Anterior cingulate cortex (tissue), 58 donors: Measurements from ENCODE around the gene ZNF2.

Source experiments
- DNase-seq, 58 donors: peaks; one replicate each; lab custom pipeline; 2025; lab: John Stamatoyannopoulos, UW

Gene ZNF2

GRCh38 chr2:95165371-95166064 is at the start of gene ZNF2:
Gene ZNF2, plus strand, starts transcription at chr2:95165809. Its CDS starts 10,418 bp downstream, at chr2:95176227.
- peak; percentile 61 to 99 (median 96) for DNase-seq

DNA sequence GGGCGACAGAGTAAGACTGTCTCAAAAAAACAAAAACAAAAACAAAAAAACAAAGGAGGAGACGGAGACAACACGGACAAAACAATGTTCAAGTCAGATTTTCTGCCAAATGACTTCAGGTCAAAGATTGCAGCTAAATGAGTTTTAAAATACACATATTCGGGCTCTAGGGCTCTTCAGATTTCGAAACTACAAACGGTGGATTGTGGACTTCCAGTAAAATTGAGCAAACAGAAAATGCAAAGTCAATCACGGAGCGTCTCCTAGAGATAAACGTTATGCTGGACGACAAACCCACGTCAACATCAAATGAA is 44.6 kb upstream of the ZNF2 start:
- DNase-seq: no peak

DNA sequence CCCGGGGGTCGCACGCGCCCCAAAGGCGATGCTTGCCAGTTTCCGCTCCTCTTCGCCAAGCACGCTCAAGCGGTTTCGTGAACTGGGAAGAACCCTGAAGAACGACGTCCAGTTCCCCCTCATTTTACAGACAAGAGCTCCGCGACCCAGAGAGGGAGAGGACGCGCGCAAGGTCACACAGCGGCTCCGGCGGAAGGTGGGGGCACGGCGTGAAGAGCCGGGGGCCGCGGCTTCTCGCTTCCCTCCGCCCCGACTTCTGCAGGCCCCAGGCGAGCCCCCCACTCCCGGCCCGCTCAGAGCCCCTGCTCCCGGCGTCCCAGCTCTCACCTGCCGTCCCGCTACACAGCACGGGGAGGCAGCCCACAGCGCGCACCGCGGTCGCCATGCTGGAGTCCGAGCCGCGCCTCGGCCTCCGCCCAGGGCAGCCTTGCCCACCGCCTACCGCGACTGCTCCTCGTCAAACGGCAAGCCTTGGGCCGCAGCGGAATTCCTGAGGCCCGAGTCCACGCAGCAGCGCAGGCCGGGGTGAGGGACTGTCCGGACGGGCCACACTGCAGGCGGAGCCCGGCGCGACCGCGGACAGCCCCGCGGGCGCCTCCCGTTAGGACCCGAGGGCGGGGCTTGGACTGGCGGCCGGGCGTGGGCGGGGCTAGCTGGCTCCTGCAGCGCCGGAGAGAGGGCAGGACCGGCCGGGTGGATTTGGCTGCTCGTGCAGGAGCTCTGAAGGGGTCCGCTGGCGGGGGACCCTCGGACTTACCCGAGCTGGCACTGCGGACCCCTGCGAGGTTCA is 44.0 kb upstream of the ZNF2 start, which contains the start of gene MRPS5:
Gene MRPS5 (minus strand): TSS at position 402 of the 790 bp plus-strand sequence. CDS start 17 bp downstream, at position 385.
- peak; percentile 29 to 89 (median 76) for DNase-seq

- no peak for DNase-seq
Measured at GRCh38 chr2:95122197-95122551, 43.4 kb upstream of the ZNF2 start.

- DNase-seq: no peak
Measured at GRCh38 chr2:95138702-95139101, 26.9 kb upstream of the ZNF2 start.

- DNase-seq: no peak
Measured at GRCh38 chr2:95143838-95144237, 21.8 kb upstream of the ZNF2 start.

DNA sequence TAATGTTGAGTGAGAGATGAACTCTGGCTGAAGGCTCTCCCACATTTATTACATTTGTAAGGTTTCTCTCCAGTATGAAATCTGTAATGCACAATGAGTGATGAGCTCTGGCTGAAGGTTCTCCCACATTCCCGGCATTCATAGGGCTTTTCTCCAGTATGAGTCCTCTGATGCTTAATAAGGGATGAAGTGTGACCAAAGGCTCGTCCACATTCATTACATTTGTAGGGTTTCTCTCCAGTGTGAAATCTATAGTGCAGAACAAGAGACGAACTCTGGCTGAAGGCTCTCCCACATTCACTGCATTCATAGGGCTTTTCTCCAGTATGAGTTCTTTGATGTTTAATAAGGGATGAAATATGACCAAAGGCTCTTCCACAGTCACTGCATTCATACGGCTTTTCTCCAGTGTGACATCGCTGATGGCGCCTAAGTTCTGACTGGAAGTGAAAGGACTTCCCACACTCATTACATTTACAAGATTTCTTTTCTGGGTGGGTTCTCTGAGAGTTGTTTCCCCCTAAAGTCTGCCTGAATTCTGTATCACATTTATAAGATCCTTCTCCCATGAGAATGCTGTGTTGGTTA is 16.1 kb upstream of the ZNF2 start:
- no peak for DNase-seq

GRCh38 chr2:95158441-95158840 is 7.2 kb upstream of the ZNF2 start:
- DNase-seq: no peak

DNA sequence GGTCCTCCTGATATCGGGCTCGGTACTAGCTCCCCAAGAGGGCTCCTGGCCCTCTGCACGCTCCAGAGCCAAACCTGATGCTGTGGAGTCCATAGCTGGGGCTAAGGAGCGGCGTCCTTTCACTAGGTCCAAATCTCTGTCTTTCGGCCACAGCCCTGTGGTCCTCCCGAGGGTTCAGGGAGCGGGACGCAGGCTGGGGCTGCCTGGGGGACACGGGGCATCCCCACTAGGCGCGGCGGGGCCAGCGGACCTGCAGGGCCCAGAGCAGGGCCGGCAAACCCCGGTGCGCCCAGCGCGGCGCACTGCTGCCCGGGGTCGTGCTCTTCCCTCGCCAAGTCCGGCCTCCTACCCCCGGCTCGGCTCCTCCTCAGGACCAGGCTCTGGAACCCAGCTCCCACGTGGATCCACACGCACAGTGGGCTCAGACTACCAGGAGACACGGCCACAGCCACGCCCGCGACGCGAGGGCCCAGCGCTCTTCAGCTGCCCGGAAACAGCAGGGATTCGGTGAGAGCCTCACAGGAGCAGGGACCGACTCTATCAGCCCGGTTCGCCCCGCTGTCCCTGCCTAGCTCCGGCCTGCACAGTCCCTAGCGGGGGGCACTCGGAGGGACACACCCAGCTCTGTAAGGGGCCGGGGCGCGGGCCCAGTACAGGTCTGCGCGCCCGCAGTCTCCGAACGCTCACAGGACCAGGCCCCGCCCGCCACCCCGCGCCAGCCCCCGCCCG is 6.6 kb upstream of the ZNF2 start:
- peak in 48 of 58 donors; percentile 5 to 77 (median 42) for DNase-seq

- peak in 53 of 58 donors; percentile 14 to 87 (median 64) for DNase-seq
Measured at GRCh38 chr2:95159690-95160449, 5.7 kb upstream of the ZNF2 start, which contains the start of gene ZNF514. Gene ZNF514, minus strand, starts transcription at chr2:95159848. Its CDS starts 6,595 bp downstream, at chr2:95153253.

DNA sequence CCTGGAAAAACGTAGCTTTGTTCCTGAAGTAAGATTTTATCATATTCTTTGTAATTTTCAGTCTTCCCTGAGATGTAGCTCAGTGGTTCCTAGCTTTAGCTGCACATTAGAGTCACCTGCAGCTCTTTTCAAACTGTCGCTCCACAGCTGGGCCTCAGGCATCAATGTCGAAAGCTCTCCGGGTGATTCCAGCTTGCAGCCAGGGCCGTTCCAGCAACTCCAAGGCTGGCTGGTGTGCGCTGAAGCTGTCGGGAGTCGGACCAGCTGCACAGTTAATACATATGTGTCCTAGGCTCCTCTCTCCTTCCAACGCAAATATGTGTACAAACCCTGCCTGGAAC is 609 bp upstream of the ZNF2 start:
- DNase-seq: no peak

DNA sequence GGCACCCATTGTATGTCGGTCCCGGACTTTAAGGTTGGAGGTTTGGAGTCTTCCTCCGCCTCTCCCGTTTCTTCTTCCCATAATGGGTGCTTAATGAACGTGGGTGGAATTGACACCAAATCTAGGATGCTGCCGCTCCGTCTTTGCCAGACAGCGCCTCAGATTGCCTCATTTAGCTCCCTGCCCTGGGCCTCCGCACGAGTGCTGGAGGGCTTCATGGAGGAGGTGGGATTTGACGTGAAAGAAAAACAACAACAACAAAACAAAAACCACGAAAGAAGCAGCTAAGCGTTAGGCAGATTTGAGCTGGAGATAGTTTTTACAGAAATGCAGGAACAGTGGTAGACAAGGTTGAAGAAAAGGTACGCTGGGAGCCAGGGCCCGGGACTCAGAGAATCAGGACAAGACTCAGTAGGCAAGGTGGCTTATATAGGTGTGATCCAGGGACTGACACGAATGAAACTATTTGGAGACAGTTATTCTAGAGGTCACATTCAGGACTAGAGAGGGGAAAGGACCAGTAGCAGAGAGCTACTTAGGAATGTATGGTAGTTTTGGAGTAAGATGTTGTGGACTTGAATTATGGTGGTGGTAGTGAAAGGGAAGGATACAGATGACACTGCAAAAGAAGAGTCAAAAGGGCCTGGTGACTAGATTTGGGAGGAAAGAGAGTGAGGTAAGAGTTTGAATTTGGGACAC is 605 bp downstream of the ZNF2 start:
- no peak for DNase-seq

DNA sequence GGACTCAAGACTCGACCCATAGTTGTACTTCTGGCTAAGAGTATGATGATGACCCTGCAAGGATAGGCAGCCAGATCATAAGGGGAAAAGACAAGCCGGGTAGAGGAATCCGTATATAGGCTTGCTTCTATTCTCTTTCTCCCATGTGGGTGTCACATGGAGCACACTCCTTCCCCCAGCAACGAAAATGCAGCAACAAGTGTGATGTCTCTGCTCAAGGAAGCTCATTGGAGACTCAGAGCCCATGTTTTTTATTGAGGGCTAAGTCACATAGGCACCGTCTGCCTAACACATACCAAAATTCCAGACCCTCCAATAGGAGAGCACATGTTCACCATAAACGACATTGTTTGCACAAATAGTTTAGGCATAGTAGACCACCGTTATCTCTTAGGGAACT is 6.3 kb downstream of the ZNF2 start:
- DNase-seq: no peak

- no peak for DNase-seq
Measured at GRCh38 chr2:95174031-95174542, 8.5 kb downstream of the ZNF2 start.

GRCh38 chr2:95179451-95179850 is 13.8 kb downstream of the ZNF2 start:
- DNase-seq: no peak

- no peak for DNase-seq
Measured at GRCh38 chr2:95181774-95182173, 16.2 kb downstream of the ZNF2 start.

GRCh38 chr2:95185197-95185596 is 19.6 kb downstream of the ZNF2 start:
- DNase-seq: peak in 36 of 58 donors; percentile 4 to 69 (median 34)

DNA sequence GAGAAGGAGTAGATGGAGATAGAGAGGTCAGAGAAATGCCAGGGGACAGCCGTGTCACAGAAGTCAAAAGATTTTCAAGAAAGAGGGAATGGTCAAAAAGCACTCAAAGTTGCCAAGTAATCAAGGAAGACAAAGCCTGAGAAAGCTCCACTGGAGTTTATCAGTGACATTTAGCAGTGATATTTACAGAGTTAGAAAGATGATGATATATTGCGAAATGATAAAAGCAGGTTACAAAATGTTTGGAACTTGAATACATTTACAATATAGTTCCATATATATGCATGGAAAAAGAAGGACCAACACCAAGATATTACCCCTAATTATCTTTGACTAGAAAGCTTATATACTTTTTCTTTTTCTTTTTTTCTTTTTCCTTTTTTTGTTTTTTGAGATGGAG is 20.4 kb downstream of the ZNF2 start:
- no peak for DNase-seq

DNA sequence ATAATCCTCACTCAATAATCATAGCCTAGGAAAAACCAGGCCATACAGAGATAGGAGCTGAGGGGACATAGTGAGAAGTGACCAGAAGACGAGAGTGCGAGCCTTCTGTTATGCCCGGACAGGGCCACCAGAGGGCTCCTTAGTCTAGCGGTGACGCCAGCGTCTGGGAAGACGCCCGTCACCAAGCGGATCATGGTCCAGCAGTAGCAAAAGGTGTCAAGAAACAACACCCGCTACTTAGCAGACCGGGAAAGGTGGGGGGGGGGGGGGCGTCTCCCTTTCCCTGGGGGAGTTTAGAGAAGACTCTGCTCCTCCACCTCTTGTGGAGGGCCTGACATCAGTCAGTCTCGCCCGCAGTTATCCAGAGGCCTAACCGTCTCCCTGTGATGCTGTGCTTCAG is 27.3 kb downstream of the ZNF2 start:
- DNase-seq: peak in 44 of 58 donors; percentile 1 to 81 (median 42)
